Measurements from ENCODE around the gene SMC1B. TPM values are rescaled to one million over a fixed set of nuclear protein-coding genes. Genes with fewer than 3 reads are reported as not detected.

The SMC1B gene
- total and polyA plus RNA-seq, 9 of the 15 experiments (the other 6 are each of a cell fraction or from before 2014, with no cell fraction given) = 0.03 TPM; not detected in 8

- ATAC-seq (no peak), FAIRE-seq (no peak), DNase-seq (ENCODE audit: extremely low read depth in 1 of 4, low spot score in 3 of 4) (no peak)
- no peaks in the 10 kb centered on the region for H3K4me1 ChIP-seq (replicated peaks in 1 of 2; ENCODE audit: control insufficient read depth in 2 of 2, insufficient read depth in 2 of 2, low read length in 2 of 2)
- H3K4me2 ChIP-seq (ENCODE audit: insufficient read depth, low read length) = no peak overlapping the region
- H3K27me3 ChIP-seq (ENCODE audit: control insufficient read depth in 2 of 2, insufficient read depth in 2 of 2, low read length in 2 of 2) = no peaks in the 10 kb centered on the region
- H3K79me2 ChIP-seq (ENCODE audit: control insufficient read depth, insufficient read depth, low read length) = no peaks in the 10 kb centered on the region
- no peak overlapping the region for H2AFZ ChIP-seq (ENCODE audit: low read depth, low read length)
- WGBS (ENCODE audit: insufficient coverage, low coverage, missing lambda C conversion rate) = 93% methylated on average over 8 of the region's 8 CpGs
- no peaks in the 10 kb centered on the region for H3K9me3 ChIP-seq (replicated peaks; ENCODE audit: control insufficient read depth, insufficient read depth, low read depth, low read length)
- TF ChIP-seq SETDB1 (IDR thresholded peaks at IDR 0.05; ENCODE audit: low read length) (no peak), KAT2B (IDR thresholded peaks at IDR 0.05; ENCODE audit: low read depth, low read length) (no peak), ZNF41 (CRISPR knock-in tag; conservative IDR thresholded peaks at IDR 0.05) (no peak), NRF1 (conservative IDR thresholded peaks at IDR 0.05 in 1 of 2, IDR thresholded peaks at IDR 0.05 in 1 of 2) (no peak), MTF1 (CRISPR knock-in tag; IDR thresholded peaks at IDR 0.05; ENCODE audit: borderline replicate concordance) (no peak), YBX1 (IDR thresholded peaks at IDR 0.05) (no peak), NFE2 (IDR thresholded peaks at IDR 0.05; ENCODE audit: low read depth) (no peak), ATF4 (CRISPR knock-in tag; IDR thresholded peaks at IDR 0.05) (no peak), SMAD3 (CRISPR knock-in tag; conservative IDR thresholded peaks at IDR 0.05) (no peak), STAT5A (IDR thresholded peaks at IDR 0.05; ENCODE audit: borderline replicate concordance, low read length) (no peak), ZNF408 (CRISPR knock-in tag; IDR thresholded peaks at IDR 0.05; ENCODE audit: low read depth) (no peak), SNAPC5 (CRISPR knock-in tag; IDR thresholded peaks at IDR 0.05) (no peak), RBFOX2 (IDR thresholded peaks at IDR 0.05; ENCODE audit: low read depth, low read length) (no peak), EP300 (IDR thresholded peaks at IDR 0.05; ENCODE audit: low read length) (no peak)
- TF ChIP-seq, protein P1, sequence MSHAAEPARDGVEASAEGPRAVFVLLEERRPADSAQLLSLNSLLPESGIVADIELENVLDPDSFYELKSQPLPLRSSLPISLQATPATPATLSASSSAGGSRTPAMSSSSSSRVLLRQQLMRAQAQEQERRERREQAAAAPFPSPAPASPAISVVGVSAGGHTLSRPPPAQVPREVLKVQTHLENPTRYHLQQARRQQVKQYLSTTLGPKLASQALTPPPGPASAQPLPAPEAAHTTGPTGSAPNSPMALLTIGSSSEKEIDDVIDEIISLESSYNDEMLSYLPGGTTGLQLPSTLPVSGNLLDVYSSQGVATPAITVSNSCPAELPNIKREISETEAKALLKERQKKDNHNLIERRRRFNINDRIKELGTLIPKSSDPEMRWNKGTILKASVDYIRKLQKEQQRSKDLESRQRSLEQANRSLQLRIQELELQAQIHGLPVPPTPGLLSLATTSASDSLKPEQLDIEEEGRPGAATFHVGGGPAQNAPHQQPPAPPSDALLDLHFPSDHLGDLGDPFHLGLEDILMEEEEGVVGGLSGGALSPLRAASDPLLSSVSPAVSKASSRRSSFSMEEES (CRISPR knock-in tag; IDR thresholded peaks at IDR 0.05) = no peak
- BruUV-seq (replicated peaks) = no TSS peak
- ChIA-PET POLR2A (interaction anchor here (1.4 kb wide), 1 partner anchor 12 kb away, joined by 3 read pairs; no protein-coding TSS in a partner anchor), CTCF (ENCODE audit: low intra/inter-chr PET ratio) (no interaction called here)
- H3K27ac ChIP-seq (ENCODE audit: extremely low read depth, low read depth, low read length) = no peak overlapping the region
- H3K4me3 ChIP-seq = no peak overlapping the region
- H3K9ac ChIP-seq (ENCODE audit: insufficient read depth in 1 of 2, low read depth in 2 of 2, low read length in 2 of 2) = no peak overlapping the region
- in situ Hi-C loops (cut with MboI) (no loop called here), intact Hi-C loops (cut with micrococcal nuclease) (no loop called here)
- H4K20me1 ChIP-seq (replicated peaks; ENCODE audit: control insufficient read depth, insufficient read depth, low read length) = no peaks in the 10 kb centered on the region
- H3K36me3 ChIP-seq (ENCODE audit: control insufficient read depth, insufficient read depth, low read length) = peaks cover 63% of the 10 kb centered on the region
- no peaks in the 10 kb centered on the region for H3K9me1 ChIP-seq (ENCODE audit: control insufficient read depth, insufficient read depth, low read length)
Measured at GRCh38 chr22:45343143-45343542, 70.3 kb downstream of the SMC1B start.

Measured in K562 (cell line).